ENCODE data around the gene CDC20B. TPM values are rescaled to one million over a fixed set of nuclear protein-coding genes. Genes with fewer than 3 reads are reported as not detected.

CDC20B gene
- total RNA-seq, 1 experiment from 2014 or later = 0.26 TPM

- no CpG with 5 or more reads among the region's 9 CpGs for WGBS (ENCODE audit: extremely low coverage, insufficient read length, low lambda C conversion rate)
- no peaks in the 10 kb centered on the region for H3K9me3 ChIP-seq (ENCODE audit: control insufficient read depth, low read depth, low read length)
- H2BK120ac ChIP-seq (ENCODE audit: low read depth, low read length, poor library complexity, severe bottlenecking) = no peak overlapping the region
- H3K79me1 ChIP-seq (ENCODE audit: insufficient read depth, low read depth, low read length, poor library complexity, severe bottlenecking) = no peaks in the 10 kb centered on the region
- H3K23me2 ChIP-seq (ENCODE audit: insufficient read length, low read depth, low read length, poor library complexity, severe bottlenecking) = no peaks in the 10 kb centered on the region
- no peak overlapping the region for H2BK15ac ChIP-seq (ENCODE audit: low read depth, low read length)
- no peak overlapping the region for H2BK20ac ChIP-seq (ENCODE audit: low read depth, low read length, poor library complexity, severe bottlenecking)
- no peak overlapping the region for H3K4me2 ChIP-seq (ENCODE audit: insufficient read depth, insufficient read length, low read length)
- no peak overlapping the region for H3K18ac ChIP-seq (ENCODE audit: insufficient read length, low read depth, low read length)
- H4K8ac ChIP-seq (replicated peaks; ENCODE audit: insufficient read length, low read depth, low read length) = no peak overlapping the region
- H3T11ph ChIP-seq (ENCODE audit: low read length) = no peak overlapping the region
- no peak overlapping the region for H3K9ac ChIP-seq (ENCODE audit: extremely low read depth, insufficient read length, low read length)
- H3K23ac ChIP-seq (ENCODE audit: insufficient read length, low read depth, low read length) = no peak overlapping the region
- H4K5ac ChIP-seq (ENCODE audit: insufficient read length, low read depth, low read length) = no peak overlapping the region
- no peak overlapping the region for H3K14ac ChIP-seq (ENCODE audit: insufficient read depth, low read length)
- no peaks in the 10 kb centered on the region for H3K79me2 ChIP-seq (ENCODE audit: insufficient read depth, low read length)
- no peak overlapping the region for H3K56ac ChIP-seq (ENCODE audit: insufficient read length, low read depth, low read length)
- TF ChIP-seq CTCF (conservative IDR thresholded peaks at IDR 0.05) = no peak
- H3K9me3 Mint-ChIP-seq = no peaks in the 10 kb centered on the region
- no peak overlapping the region for H2BK5ac ChIP-seq (ENCODE audit: insufficient read length, low read length)
- no peak overlapping the region for H3K27ac Mint-ChIP-seq
- H3K4ac ChIP-seq (ENCODE audit: low read depth, low read length) = no peak overlapping the region
- H2BK12ac ChIP-seq (ENCODE audit: insufficient read length, low read depth, low read length) = no peak overlapping the region
- no peak overlapping the region for H2AK5ac ChIP-seq (ENCODE audit: insufficient read length, low read length)
- H3K4me1 ChIP-seq (ENCODE audit: insufficient read depth, low read length) = no peaks in the 10 kb centered on the region
- H4K20me1 ChIP-seq (ENCODE audit: control insufficient read depth, insufficient read depth, insufficient read length) = no peaks in the 10 kb centered on the region
- no peaks in the 10 kb centered on the region for H3K36me3 Mint-ChIP-seq (ENCODE audit: insufficient read depth in 1 of 3, low read depth in 3 of 3)
- no peaks in the 10 kb centered on the region for H3K4me1 Mint-ChIP-seq
- H3K27me3 Mint-ChIP-seq (ENCODE audit: low read depth) = peaks cover 3% of the 10 kb centered on the region; the same call in 1 of the 2 replicates
- no peaks in the 10 kb centered on the region for H3K27me3 ChIP-seq (ENCODE audit: insufficient read depth, low read length)
- DNase-seq = no peak
- H2AFZ ChIP-seq (ENCODE audit: low read length) = no peak overlapping the region
- H4K91ac ChIP-seq (ENCODE audit: insufficient read length, low read depth, low read length) = no peak overlapping the region
- H3K27ac ChIP-seq (ENCODE audit: insufficient read length, low read depth, low read length) = no peak overlapping the region
- H3K4me3 Mint-ChIP-seq = no peak overlapping the region
Observed at GRCh38 chr5:55140908-55141665, 31.9 kb downstream of the CDC20B start.
